Astrocyte (in vitro differentiated cells and primary cell): Measurements from ENCODE around the gene TOR2A. TPM values are rescaled to one million over a fixed set of nuclear protein-coding genes. Genes with fewer than 3 reads are reported as not detected.

Experiments used
- DNase-seq: peaks from one replicate; pipeline ENCODE4 v3.0.0-alpha.2; 2010; ENCODE audit warnings: low read depth
- FAIRE-seq: peaks from 2 replicates; lab custom pipeline; 2011; peaks lifted over from hg19 to GRCh38; lab: Jason Lieb, UNC
- H2AFZ ChIP-seq: 2 replicates; pipeline ENCODE4 v1.6.0; 2012; ENCODE audit warnings: low read depth, low read length, inconsistent platforms
- H3K27ac ChIP-seq: 2 replicates; pipeline ENCODE4 v1.5.1; 2011; ENCODE audit warnings: low read depth, low read length, inconsistent platforms
- H3K27me3 ChIP-seq: 2 replicates; pipeline ENCODE4 v1.6.0; 2011; ENCODE audit warnings: low read length, inconsistent platforms; ENCODE audit not compliant: insufficient read depth
- H3K36me3 ChIP-seq: 2 replicates; pipeline ENCODE4 v1.5.1; 2011; ENCODE audit warnings: low read length, inconsistent platforms; ENCODE audit not compliant: insufficient read depth
- H3K4me1 ChIP-seq: 2 replicates; pipeline ENCODE4 v1.5.1; 2011; ENCODE audit warnings: low read length, inconsistent platforms; ENCODE audit not compliant: insufficient read depth
- H3K4me2 ChIP-seq: 2 replicates; pipeline ENCODE4 v1.6.0; 2012; ENCODE audit warnings: low read length, inconsistent platforms
- H3K4me3 ChIP-seq: 2 replicates; pipeline ENCODE4 v1.5.1; 2011; ENCODE audit warnings: low read depth, mild to moderate bottlenecking, low read length, inconsistent platforms; ENCODE audit not compliant: insufficient read depth
- H3K79me2 ChIP-seq: 2 replicates; pipeline ENCODE4 v1.6.0; 2012; ENCODE audit warnings: mild to moderate bottlenecking, low read length, inconsistent platforms; ENCODE audit not compliant: insufficient read depth
- H3K9ac ChIP-seq: 2 replicates; pipeline ENCODE4 v1.6.0; 2012; ENCODE audit warnings: mild to moderate bottlenecking, low read length, inconsistent platforms
- H3K9me3 ChIP-seq: 2 replicates; pipeline ENCODE4 v1.5.1; 2012; ENCODE audit warnings: low read depth, mild to moderate bottlenecking, low read length, inconsistent platforms; ENCODE audit not compliant: insufficient read depth
- H4K20me1 ChIP-seq: 2 replicates; pipeline ENCODE4 v1.6.0; 2012; ENCODE audit warnings: low read length, inconsistent platforms; ENCODE audit not compliant: insufficient read depth
- H3K27ac Mint-ChIP-seq: one replicate; pipeline ENCODE4 v1.8.0; 2021; ENCODE audit warnings: mild to moderate bottlenecking, mixed read lengths; ENCODE audit not compliant: unreplicated experiment
- H3K27me3 Mint-ChIP-seq: one replicate; pipeline ENCODE4 v1.8.0; 2021; ENCODE audit warnings: low read depth, mixed read lengths; ENCODE audit not compliant: unreplicated experiment
- H3K36me3 Mint-ChIP-seq: one replicate; pipeline ENCODE4 v1.8.0; 2021; ENCODE audit warnings: low read depth, mixed read lengths; ENCODE audit not compliant: unreplicated experiment
- H3K4me1 Mint-ChIP-seq: one replicate; pipeline ENCODE4 v1.8.0; 2021; ENCODE audit warnings: low read depth, mixed read lengths; ENCODE audit not compliant: unreplicated experiment
- H3K4me3 Mint-ChIP-seq: one replicate; pipeline ENCODE4 v1.8.0; 2021; ENCODE audit warnings: mild to moderate bottlenecking, moderate library complexity, mixed read lengths; ENCODE audit not compliant: unreplicated experiment
- H3K9me3 Mint-ChIP-seq: one replicate; pipeline ENCODE4 v1.8.0; 2021; ENCODE audit warnings: mild to moderate bottlenecking, mixed read lengths; ENCODE audit not compliant: unreplicated experiment
- EZH2 ChIP-seq: IDR thresholded peaks from 2 replicates; pipeline ENCODE4 v1.6.1; 2012; ENCODE audit warnings: mild to moderate bottlenecking, low read length, inconsistent platforms; ENCODE audit not compliant: insufficient read depth
- total RNA-seq: library from RNA; stranded (reverse); gene quantifications from 2 replicates; pipeline ENCODE4 v1.2.1, GENCODE V29; 2021
- TF ChIP-seq, protein P1 (sequence below): IDR thresholded peaks from 2 replicates; pipeline ENCODE4 v1.5.1; 2011; ENCODE audit warnings: low read depth, mild to moderate bottlenecking, inconsistent platforms, low read length, moderate library complexity; ENCODE audit not compliant: insufficient read depth

The TOR2A gene
- total RNA-seq, 1 donor from 2014 or later = 7.5 TPM

GRCh38 chr9:127717766-127718165 is 17.3 kb downstream of the TOR2A start:
- FAIRE-seq (no peak), DNase-seq (no peak)
- Histone ChIP-seq H3K36me3 (no peaks in the 10 kb centered on the region), H3K4me3 (no peak overlapping the region), H2AFZ (no peak overlapping the region), H3K9me3 (no peaks in the 10 kb centered on the region), H3K79me2 (peaks cover 9% of the 10 kb centered on the region), H3K9ac (no peak overlapping the region), H3K4me1 (peaks cover 16% of the 10 kb centered on the region), H4K20me1 (peaks cover 15% of the 10 kb centered on the region), H3K27ac (no peak overlapping the region), H3K27me3 (no peaks in the 10 kb centered on the region), H3K4me2 (no peak overlapping the region)
- Mint-ChIP-seq H3K9me3 (no peaks in the 10 kb centered on the region), H3K4me1 (peaks cover 2% of the 10 kb centered on the region), H3K27me3 (peaks cover 2% of the 10 kb centered on the region), H3K36me3 (no peaks in the 10 kb centered on the region), H3K4me3 (no peak overlapping the region), H3K27ac (no peak overlapping the region)
- TF ChIP-seq, protein P1, sequence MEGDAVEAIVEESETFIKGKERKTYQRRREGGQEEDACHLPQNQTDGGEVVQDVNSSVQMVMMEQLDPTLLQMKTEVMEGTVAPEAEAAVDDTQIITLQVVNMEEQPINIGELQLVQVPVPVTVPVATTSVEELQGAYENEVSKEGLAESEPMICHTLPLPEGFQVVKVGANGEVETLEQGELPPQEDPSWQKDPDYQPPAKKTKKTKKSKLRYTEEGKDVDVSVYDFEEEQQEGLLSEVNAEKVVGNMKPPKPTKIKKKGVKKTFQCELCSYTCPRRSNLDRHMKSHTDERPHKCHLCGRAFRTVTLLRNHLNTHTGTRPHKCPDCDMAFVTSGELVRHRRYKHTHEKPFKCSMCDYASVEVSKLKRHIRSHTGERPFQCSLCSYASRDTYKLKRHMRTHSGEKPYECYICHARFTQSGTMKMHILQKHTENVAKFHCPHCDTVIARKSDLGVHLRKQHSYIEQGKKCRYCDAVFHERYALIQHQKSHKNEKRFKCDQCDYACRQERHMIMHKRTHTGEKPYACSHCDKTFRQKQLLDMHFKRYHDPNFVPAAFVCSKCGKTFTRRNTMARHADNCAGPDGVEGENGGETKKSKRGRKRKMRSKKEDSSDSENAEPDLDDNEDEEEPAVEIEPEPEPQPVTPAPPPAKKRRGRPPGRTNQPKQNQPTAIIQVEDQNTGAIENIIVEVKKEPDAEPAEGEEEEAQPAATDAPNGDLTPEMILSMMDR = no peak
- no peak for TF ChIP-seq EZH2

DNA sequence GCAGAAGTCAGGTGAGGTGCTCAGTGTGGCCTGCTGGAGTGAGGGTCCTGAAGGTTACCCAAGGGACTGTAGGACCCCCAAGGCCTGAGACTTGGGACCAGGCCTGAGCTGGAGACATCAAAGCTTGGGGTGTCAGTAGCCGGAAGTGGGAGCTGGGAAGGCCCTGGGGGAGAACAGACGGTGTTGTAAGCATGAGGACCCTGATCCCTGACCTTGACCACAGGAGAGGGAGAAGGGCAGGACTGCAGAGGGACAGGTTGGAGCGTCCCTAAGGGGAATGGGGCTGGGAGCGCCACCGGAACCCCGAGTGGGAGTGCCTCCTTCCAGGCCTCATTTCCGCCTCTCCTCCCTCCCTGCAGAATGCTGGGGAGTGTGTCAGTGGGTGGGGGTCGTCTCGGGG is 18.7 kb downstream of the TOR2A start:
- peak overlapping the region; percentile 88 for H3K9ac ChIP-seq
- Mint-ChIP-seq H3K27me3 (peaks cover 2% of the 10 kb centered on the region), H3K4me3 (peak overlapping the region; percentile 99), H3K36me3 (peaks cover 2% of the 10 kb centered on the region), H3K4me1 (peaks cover 2% of the 10 kb centered on the region), H3K9me3 (no peaks in the 10 kb centered on the region), H3K27ac (peak overlapping the region; percentile 97)
- H3K9me3 ChIP-seq = no peaks in the 10 kb centered on the region
- H3K27me3 ChIP-seq = no peaks in the 10 kb centered on the region
- H3K4me2 ChIP-seq = peak overlapping the region; percentile 100
- no peak overlapping the region for H3K27ac ChIP-seq
- no peak for FAIRE-seq
- no peaks in the 10 kb centered on the region for H3K36me3 ChIP-seq
- no peak for TF ChIP-seq EZH2
- TF ChIP-seq, protein P1 = no peak
- H3K4me1 ChIP-seq = peaks cover 16% of the 10 kb centered on the region
- H3K79me2 ChIP-seq = peaks cover 9% of the 10 kb centered on the region
- H4K20me1 ChIP-seq = peaks cover 27% of the 10 kb centered on the region
- H2AFZ ChIP-seq = peak overlapping the region; percentile 91
- DNase-seq = no peak
- H3K4me3 ChIP-seq = peak overlapping the region; percentile 92

DNA sequence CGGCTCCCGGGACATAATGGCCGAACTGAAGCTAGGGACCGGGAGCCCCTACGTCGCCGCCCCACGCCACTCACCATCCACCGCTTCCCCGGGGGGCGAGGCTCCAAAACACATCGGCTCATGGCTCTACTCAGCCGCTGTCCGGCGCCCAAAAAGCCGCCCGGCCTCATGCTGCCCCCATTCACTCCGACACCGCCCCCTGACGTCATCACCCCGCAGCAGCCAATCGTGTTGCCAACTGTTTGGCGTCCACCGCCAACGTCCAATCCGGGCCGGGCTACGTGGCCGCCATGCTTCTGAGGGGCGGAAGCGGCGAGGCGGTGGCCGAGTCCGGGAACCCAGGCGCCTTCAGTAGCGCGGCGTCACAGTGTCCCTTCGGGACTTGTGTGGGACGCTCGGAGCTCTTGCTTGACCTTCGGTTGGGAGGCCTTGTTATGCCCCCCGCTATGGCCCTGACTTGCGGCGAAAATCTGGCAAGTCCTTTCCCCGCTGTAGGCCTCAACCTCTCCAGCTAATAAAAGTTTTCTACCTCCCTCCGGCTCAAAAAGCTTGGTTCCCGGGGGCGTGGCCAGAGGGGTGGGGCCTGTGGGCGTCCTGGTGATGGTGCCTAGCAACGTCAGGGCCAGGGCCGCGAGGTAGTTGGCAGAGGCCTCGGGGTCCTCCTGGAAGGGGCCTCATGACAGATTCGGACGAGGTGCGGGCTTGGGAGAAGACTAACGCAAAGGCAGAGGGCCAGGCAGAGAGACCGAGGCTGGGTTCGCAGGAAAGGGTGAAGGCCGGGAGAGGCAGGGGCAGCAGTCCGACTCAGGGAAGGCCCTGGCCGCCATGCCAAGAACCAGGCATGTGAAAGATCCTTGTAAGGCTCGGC is 19.4 kb downstream of the TOR2A start, which contains the start of the genes PTRH1 and TTC16:
PTRH1 (minus strand) TSS at position 194 of the 868 bp plus-strand sequence; CDS start at position 170, 24 bp downstream.
TTC16 (plus strand) TSS at position 610 of the 868 bp plus-strand sequence; CDS start at position 677, 67 bp downstream.
- Histone ChIP-seq H3K27me3 (no peaks in the 10 kb centered on the region), H2AFZ (peak within 1 kb of the TSS; percentile 91), H3K9ac (peak within 1 kb of the TSS; percentile 88), H3K4me1 (peaks cover 12% of the 10 kb centered on the region), H3K4me2 (peak within 1 kb of the TSS; percentile 100), H3K4me3 (peak within 1 kb of the TSS; percentile 92), H4K20me1 (peaks cover 34% of the 10 kb centered on the region), H3K36me3 (no peaks in the 10 kb centered on the region), H3K9me3 (no peaks in the 10 kb centered on the region), H3K27ac (peak within 1 kb of the TSS; percentile 52), H3K79me2 (peaks cover 9% of the 10 kb centered on the region)
- Mint-ChIP-seq H3K4me3 (peak within 1 kb of the TSS; percentile 99), H3K27ac (peak within 1 kb of the TSS; percentile 97), H3K4me1 (peaks cover 2% of the 10 kb centered on the region), H3K36me3 (peaks cover 2% of the 10 kb centered on the region), H3K27me3 (no peaks in the 10 kb centered on the region), H3K9me3 (no peaks in the 10 kb centered on the region)
- TF ChIP-seq, protein P1 = no peak
- TF ChIP-seq EZH2 = no peak
- FAIRE-seq (no peak), DNase-seq (peak; percentile 85)
